DOHH2 (cell line): ENCODE measurements around the gene BEST3.

Experiments
- H3F3A ChIP-seq: fragments of 200-600 bp; sonication (generic), shearing (Covaris generic); 2 replicates; pipeline ENCODE4 v1.6.0; 2016; ENCODE audit warnings: antibody characterized with exemption, mild to moderate bottlenecking; ENCODE audit not compliant: control insufficient read depth, insufficient read depth
- H3K27ac ChIP-seq: fragments of 200-600 bp; sonication (generic); 2 replicates; pipeline ENCODE4 v1.5.1; 2014; ENCODE audit warnings: low read depth, mild to moderate bottlenecking, low read length, moderate library complexity
- H3K27me3 ChIP-seq: fragments of 200-600 bp; sonication (generic); 2 replicates; pipeline ENCODE4 v1.6.1; 2014; ENCODE audit warnings: mild to moderate bottlenecking, low read length, mixed read lengths; ENCODE audit not compliant: control insufficient read depth
- H3K36me3 ChIP-seq: fragments of 200-600 bp; sonication (generic); 2 replicates; pipeline ENCODE4 v1.6.1; 2014; ENCODE audit warnings: mild to moderate bottlenecking, low read length, moderate library complexity, mixed read lengths; ENCODE audit not compliant: control insufficient read depth
- H3K4me1 ChIP-seq: fragments of 200-600 bp; sonication (generic); 2 replicates; pipeline ENCODE4 v1.6.1; 2014; ENCODE audit warnings: mild to moderate bottlenecking, low read length, mixed read lengths; ENCODE audit not compliant: control insufficient read depth
- H3K4me2 ChIP-seq: fragments of 200-600 bp; sonication (generic); 2 replicates; pipeline ENCODE4 v1.6.0; 2014; ENCODE audit warnings: mild to moderate bottlenecking, low read length, moderate library complexity
- H3K4me3 ChIP-seq: fragments of 200-600 bp; sonication (generic); 2 replicates; pipeline ENCODE4 v1.5.1; 2014; ENCODE audit warnings: mild to moderate bottlenecking, low read length, mixed read lengths
- H3K79me2 ChIP-seq: fragments of 200-600 bp; sonication (generic); 2 replicates; pipeline ENCODE4 v1.6.1; 2014; ENCODE audit warnings: mild to moderate bottlenecking, low read length, mixed read lengths; ENCODE audit not compliant: control insufficient read depth
- H3K9me2 ChIP-seq: fragments of 200-600 bp; sonication (generic); replicated peaks from 2 replicates; pipeline ENCODE4 v1.6.1; 2014; ENCODE audit warnings: mild to moderate bottlenecking, low read length, mixed read lengths; ENCODE audit not compliant: control insufficient read depth
- H3K9me3 ChIP-seq: fragments of 200-600 bp; sonication (generic); 2 replicates; pipeline ENCODE4 v1.6.1; 2014; ENCODE audit warnings: antibody characterized with exemption, low read length, mixed read lengths; ENCODE audit not compliant: control insufficient read depth, insufficient read depth
- H4K20me1 ChIP-seq: fragments of 200-600 bp; sonication (generic); 2 replicates; pipeline ENCODE4 v1.6.0; 2014; ENCODE audit warnings: low read depth, mild to moderate bottlenecking, antibody characterized with exemption, low read length, moderate library complexity; ENCODE audit not compliant: control insufficient read depth, insufficient read depth
- CTCF ChIP-seq: fragments of 200-600 bp; sonication (generic); IDR thresholded peaks from one replicate; pipeline ENCODE4 v1.5.1; 2014; ENCODE audit warnings: antibody characterized with exemption, mild to moderate bottlenecking, low read depth, low read length; ENCODE audit not compliant: poor library complexity, severe bottlenecking
- EZH2phosphoT487 ChIP-seq: fragments of 200-600 bp; sonication (generic); IDR thresholded peaks from 2 replicates; pipeline ENCODE4 v1.6.1; 2017; ENCODE audit warnings: borderline replicate concordance, mild to moderate bottlenecking, antibody characterized with exemption, low read length, moderate library complexity, mixed read lengths

The BEST3 gene

GRCh38 chr12:69698769-69699540 is at the start of gene BEST3:
TSS of gene BEST3 (minus strand) at chr12:69699303. CDS start at chr12:69697798, 1,505 bp downstream.
- Histone ChIP-seq H3K27ac (no peak within 1 kb of the TSS), H3K27me3 (no peaks in the 10 kb centered on the region), H3K36me3 (no peaks in the 10 kb centered on the region), H3K4me3 (no peak within 1 kb of the TSS), H3K4me2 (no peak within 1 kb of the TSS), H3K9me2 (no peaks in the 10 kb centered on the region), H3K79me2 (no peaks in the 10 kb centered on the region), H3K4me1 (no peaks in the 10 kb centered on the region), H3F3A (no peaks in the 10 kb centered on the region), H3K9me3 (no peaks in the 10 kb centered on the region), H4K20me1 (no peaks in the 10 kb centered on the region)
- TF ChIP-seq EZH2phosphoT487 = no peak
- no peak for TF ChIP-seq CTCF

GRCh38 chr12:69744109-69744508 is 45.0 kb upstream of the BEST3 start:
- Histone ChIP-seq H3F3A (no peaks in the 10 kb centered on the region), H3K4me1 (peaks cover 24% of the 10 kb centered on the region), H4K20me1 (peaks cover 14% of the 10 kb centered on the region), H3K9me2 (no peaks in the 10 kb centered on the region), H3K36me3 (no peaks in the 10 kb centered on the region), H3K79me2 (peaks cover 63% of the 10 kb centered on the region), H3K27me3 (no peaks in the 10 kb centered on the region), H3K27ac (no peak overlapping the region), H3K4me3 (no peak overlapping the region), H3K4me2 (no peak overlapping the region), H3K9me3 (no peaks in the 10 kb centered on the region)
- no peak for TF ChIP-seq EZH2phosphoT487
- TF ChIP-seq CTCF = no peak

GRCh38 chr12:69739287-69740191 is 40.4 kb upstream of the BEST3 start:
- peaks cover 46% of the 10 kb centered on the region for H3K79me2 ChIP-seq
- H3K9me2 ChIP-seq = no peaks in the 10 kb centered on the region

More at GRCh38 chr12:69739287-69740191, 40.4 kb upstream of the BEST3 start:
- Histone ChIP-seq H3K27ac (peak overlapping the region; percentile 64), H3K36me3 (no peaks in the 10 kb centered on the region), H3K4me2 (peak overlapping the region; percentile 91), H3K4me3 (peak overlapping the region; percentile 92), H4K20me1 (peaks cover 14% of the 10 kb centered on the region), H3K27me3 (peaks cover under 1% of the 10 kb centered on the region; the same call in 1 of the 2 replicates), H3K9me3 (no peaks in the 10 kb centered on the region), H3F3A (no peaks in the 10 kb centered on the region), H3K4me1 (peaks cover 31% of the 10 kb centered on the region)
- TF ChIP-seq CTCF = no peak
- no peak for TF ChIP-seq EZH2phosphoT487
